OCI-LY3 (cell line): ENCODE results near the gene ZNF831.

Experiments
- H2AFZ ChIP-seq: fragments of 200-600, 300-600 bp; shearing (Covaris generic); 2 replicates; pipeline ENCODE4 v1.6.0; 2014; ENCODE audit warnings: antibody characterized with exemption, low read depth, low read length
- H3K27ac ChIP-seq: fragments of 200-600, 300-600 bp; sonication (generic); 2 replicates; pipeline ENCODE4 v1.5.1; 2014; ENCODE audit warnings: mild to moderate bottlenecking, low read length, moderate library complexity, mixed read lengths
- H3K27me3 ChIP-seq: fragments of 200-600, 300-600 bp; sonication (generic); 2 replicates; pipeline ENCODE4 v1.6.1; 2014; ENCODE audit warnings: low read depth, low read length, mixed read lengths
- H3K36me3 ChIP-seq: fragments of 200-600, 300-600 bp; sonication (generic); replicated peaks from 2 replicates; pipeline ENCODE3; 2014; ENCODE audit warnings: low read depth, low read length, mixed read lengths
- H3K4me1 ChIP-seq: fragments of 300-600, 200-600 bp; sonication (generic); 2 replicates; pipeline ENCODE4 v1.6.1; 2014; ENCODE audit warnings: low read length, mixed read lengths
- H3K4me2 ChIP-seq: fragments of 200-600, 300-600 bp; sonication (generic); 2 replicates; pipeline ENCODE4 v1.6.1; 2014; ENCODE audit warnings: low read length, mixed read lengths
- H3K4me3 ChIP-seq: fragments of 300-600, 200-600 bp; sonication (generic); 2 replicates; pipeline ENCODE4 v1.5.1; 2014; ENCODE audit warnings: antibody characterized with exemption, mild to moderate bottlenecking, low read length, moderate library complexity
- H3K79me2 ChIP-seq: fragments of 300-600, 200-600 bp; shearing (Covaris generic); 2 replicates; pipeline ENCODE4 v1.6.1; 2014; ENCODE audit warnings: mild to moderate bottlenecking, low read length, mixed read lengths
- H3K9ac ChIP-seq: fragments of 300-600, 200-600 bp; shearing (Covaris generic); 2 replicates; pipeline ENCODE4 v1.6.0; 2014; ENCODE audit warnings: mild to moderate bottlenecking, low read length, moderate library complexity
- H3K9me3 ChIP-seq: fragments of 200-600, 300-600 bp; shearing (Covaris generic); 2 replicates; pipeline ENCODE4 v1.6.1; 2014; ENCODE audit warnings: low read length, mixed read lengths; ENCODE audit not compliant: insufficient read depth
- H4K20me1 ChIP-seq: fragments of 200-600, 300-600 bp; sonication (generic); 2 replicates; pipeline ENCODE4 v1.6.1; 2016; ENCODE audit warnings: low read length, mixed read lengths; ENCODE audit not compliant: insufficient read depth
- EZH2phosphoT487 ChIP-seq: fragments of 200-600 bp; shearing (Covaris generic); IDR thresholded peaks from 2 replicates; pipeline ENCODE4 v1.6.1; 2018; ENCODE audit warnings: antibody characterized with exemption, mixed run types, low read depth
- TF ChIP-seq, protein P1 (sequence below): fragments of 200-600, 300-600 bp; sonication (generic); IDR thresholded peaks from 2 replicates; pipeline ENCODE4 v1.5.1; 2014; ENCODE audit warnings: antibody characterized with exemption, low read length, low read depth

ZNF831 gene

GRCh38 chr20:59195316-59195993 lies 31.8 kb downstream of the ZNF831 start:
- H3K79me2 ChIP-seq = no peaks in the 10 kb centered on the region
- peaks cover 38% of the 10 kb centered on the region for H3K27me3 ChIP-seq
- H3K4me1 ChIP-seq = no peaks in the 10 kb centered on the region
- H4K20me1 ChIP-seq = no peaks in the 10 kb centered on the region
- H3K4me2 ChIP-seq = no peak overlapping the region
- no peak overlapping the region for H3K9ac ChIP-seq
- H3K9me3 ChIP-seq = no peaks in the 10 kb centered on the region
- TF ChIP-seq EZH2phosphoT487 = no peak
- TF ChIP-seq, protein P1, sequence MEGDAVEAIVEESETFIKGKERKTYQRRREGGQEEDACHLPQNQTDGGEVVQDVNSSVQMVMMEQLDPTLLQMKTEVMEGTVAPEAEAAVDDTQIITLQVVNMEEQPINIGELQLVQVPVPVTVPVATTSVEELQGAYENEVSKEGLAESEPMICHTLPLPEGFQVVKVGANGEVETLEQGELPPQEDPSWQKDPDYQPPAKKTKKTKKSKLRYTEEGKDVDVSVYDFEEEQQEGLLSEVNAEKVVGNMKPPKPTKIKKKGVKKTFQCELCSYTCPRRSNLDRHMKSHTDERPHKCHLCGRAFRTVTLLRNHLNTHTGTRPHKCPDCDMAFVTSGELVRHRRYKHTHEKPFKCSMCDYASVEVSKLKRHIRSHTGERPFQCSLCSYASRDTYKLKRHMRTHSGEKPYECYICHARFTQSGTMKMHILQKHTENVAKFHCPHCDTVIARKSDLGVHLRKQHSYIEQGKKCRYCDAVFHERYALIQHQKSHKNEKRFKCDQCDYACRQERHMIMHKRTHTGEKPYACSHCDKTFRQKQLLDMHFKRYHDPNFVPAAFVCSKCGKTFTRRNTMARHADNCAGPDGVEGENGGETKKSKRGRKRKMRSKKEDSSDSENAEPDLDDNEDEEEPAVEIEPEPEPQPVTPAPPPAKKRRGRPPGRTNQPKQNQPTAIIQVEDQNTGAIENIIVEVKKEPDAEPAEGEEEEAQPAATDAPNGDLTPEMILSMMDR = no peak
- no peaks in the 10 kb centered on the region for H3K36me3 ChIP-seq
- no peak overlapping the region for H3K27ac ChIP-seq
- H3K4me3 ChIP-seq = no peak overlapping the region
- H2AFZ ChIP-seq = no peak overlapping the region

- Histone ChIP-seq H3K79me2 (no peaks in the 10 kb centered on the region), H3K27ac (no peak overlapping the region), H3K9me3 (no peaks in the 10 kb centered on the region), H3K9ac (no peak overlapping the region), H3K4me3 (no peak overlapping the region), H3K4me1 (no peaks in the 10 kb centered on the region), H3K27me3 (peaks cover 75% of the 10 kb centered on the region), H3K4me2 (no peak overlapping the region), H3K36me3 (no peaks in the 10 kb centered on the region), H2AFZ (no peak overlapping the region), H4K20me1 (no peaks in the 10 kb centered on the region)
- no peak for TF ChIP-seq EZH2phosphoT487
- TF ChIP-seq, protein P1 = no peak
These were observed 40.7 kb downstream of the ZNF831 start for GRCh38 chr20:59204165-59204894.

- no peaks in the 10 kb centered on the region for H3K36me3 ChIP-seq
- H3K27me3 ChIP-seq = peaks cover 77% of the 10 kb centered on the region
- H3K27ac ChIP-seq = no peak overlapping the region
- H3K79me2 ChIP-seq = no peaks in the 10 kb centered on the region
- H3K9me3 ChIP-seq = no peaks in the 10 kb centered on the region
- no peak overlapping the region for H3K4me3 ChIP-seq
- no peak overlapping the region for H2AFZ ChIP-seq
- no peaks in the 10 kb centered on the region for H3K4me1 ChIP-seq
- H3K4me2 ChIP-seq = no peak overlapping the region
- TF ChIP-seq, protein P1 = no peak
- no peak for TF ChIP-seq EZH2phosphoT487
- no peaks in the 10 kb centered on the region for H4K20me1 ChIP-seq
- H3K9ac ChIP-seq = no peak overlapping the region
These were observed 41.4 kb downstream of the ZNF831 start for GRCh38 chr20:59205044-59205443.

DNA sequence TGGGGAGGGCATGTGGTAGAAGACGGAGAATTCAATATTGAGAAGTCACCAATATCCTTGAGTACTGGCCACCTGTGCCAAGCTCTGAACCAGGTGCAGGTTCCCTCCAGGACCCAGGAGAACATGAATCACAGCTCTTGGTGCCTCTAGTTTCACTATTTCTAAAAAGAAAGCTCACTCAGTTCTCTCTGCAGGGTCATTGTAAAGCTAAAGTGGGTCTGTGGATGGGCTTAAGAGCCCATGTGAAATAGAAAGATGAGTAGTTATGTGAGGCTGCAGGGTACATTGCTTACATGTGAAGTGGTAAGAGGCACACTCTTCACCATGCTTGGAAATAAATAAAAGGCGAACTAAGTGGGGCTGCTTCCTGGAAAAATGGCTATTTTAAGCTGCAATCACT lies 43.6 kb downstream of the ZNF831 start:
- no peak overlapping the region for H3K9ac ChIP-seq
- TF ChIP-seq EZH2phosphoT487 = no peak
- TF ChIP-seq, protein P1 = no peak
- H3K4me1 ChIP-seq = no peaks in the 10 kb centered on the region
- no peak overlapping the region for H3K4me3 ChIP-seq
- no peak overlapping the region for H3K4me2 ChIP-seq
- no peaks in the 10 kb centered on the region for H3K9me3 ChIP-seq
- no peaks in the 10 kb centered on the region for H4K20me1 ChIP-seq
- peaks cover 78% of the 10 kb centered on the region for H3K27me3 ChIP-seq
- H3K36me3 ChIP-seq = no peaks in the 10 kb centered on the region
- H3K79me2 ChIP-seq = no peaks in the 10 kb centered on the region
- H2AFZ ChIP-seq = no peak overlapping the region
- no peak overlapping the region for H3K27ac ChIP-seq
